DOHH2 (cell line): Measurements from ENCODE around the gene FZD7.

Experiments
- H3F3A ChIP-seq: fragments of 200-600 bp; sonication (generic), shearing (Covaris generic); 2 replicates; pipeline ENCODE4 v1.6.0; 2016; ENCODE audit warnings: antibody characterized with exemption, mild to moderate bottlenecking; ENCODE audit not compliant: control insufficient read depth, insufficient read depth
- H3K27ac ChIP-seq: fragments of 200-600 bp; sonication (generic); 2 replicates; pipeline ENCODE4 v1.5.1; 2014; ENCODE audit warnings: low read depth, mild to moderate bottlenecking, low read length, moderate library complexity
- H3K27me3 ChIP-seq: fragments of 200-600 bp; sonication (generic); 2 replicates; pipeline ENCODE4 v1.6.1; 2014; ENCODE audit warnings: mild to moderate bottlenecking, low read length, mixed read lengths; ENCODE audit not compliant: control insufficient read depth
- H3K36me3 ChIP-seq: fragments of 200-600 bp; sonication (generic); 2 replicates; pipeline ENCODE4 v1.6.1; 2014; ENCODE audit warnings: mild to moderate bottlenecking, low read length, moderate library complexity, mixed read lengths; ENCODE audit not compliant: control insufficient read depth
- H3K4me1 ChIP-seq: fragments of 200-600 bp; sonication (generic); 2 replicates; pipeline ENCODE4 v1.6.1; 2014; ENCODE audit warnings: mild to moderate bottlenecking, low read length, mixed read lengths; ENCODE audit not compliant: control insufficient read depth
- H3K4me2 ChIP-seq: fragments of 200-600 bp; sonication (generic); 2 replicates; pipeline ENCODE4 v1.6.0; 2014; ENCODE audit warnings: mild to moderate bottlenecking, low read length, moderate library complexity
- H3K4me3 ChIP-seq: fragments of 200-600 bp; sonication (generic); 2 replicates; pipeline ENCODE4 v1.5.1; 2014; ENCODE audit warnings: mild to moderate bottlenecking, low read length, mixed read lengths
- H3K79me2 ChIP-seq: fragments of 200-600 bp; sonication (generic); 2 replicates; pipeline ENCODE4 v1.6.1; 2014; ENCODE audit warnings: mild to moderate bottlenecking, low read length, mixed read lengths; ENCODE audit not compliant: control insufficient read depth
- H3K9me2 ChIP-seq: fragments of 200-600 bp; sonication (generic); replicated peaks from 2 replicates; pipeline ENCODE4 v1.6.1; 2014; ENCODE audit warnings: mild to moderate bottlenecking, low read length, mixed read lengths; ENCODE audit not compliant: control insufficient read depth
- H3K9me3 ChIP-seq: fragments of 200-600 bp; sonication (generic); 2 replicates; pipeline ENCODE4 v1.6.1; 2014; ENCODE audit warnings: antibody characterized with exemption, low read length, mixed read lengths; ENCODE audit not compliant: control insufficient read depth, insufficient read depth
- H4K20me1 ChIP-seq: fragments of 200-600 bp; sonication (generic); 2 replicates; pipeline ENCODE4 v1.6.0; 2014; ENCODE audit warnings: low read depth, mild to moderate bottlenecking, antibody characterized with exemption, low read length, moderate library complexity; ENCODE audit not compliant: control insufficient read depth, insufficient read depth
- CTCF ChIP-seq: fragments of 200-600 bp; sonication (generic); IDR thresholded peaks from one replicate; pipeline ENCODE4 v1.5.1; 2014; ENCODE audit warnings: antibody characterized with exemption, mild to moderate bottlenecking, low read depth, low read length; ENCODE audit not compliant: poor library complexity, severe bottlenecking
- EZH2phosphoT487 ChIP-seq: fragments of 200-600 bp; sonication (generic); IDR thresholded peaks from 2 replicates; pipeline ENCODE4 v1.6.1; 2017; ENCODE audit warnings: borderline replicate concordance, mild to moderate bottlenecking, antibody characterized with exemption, low read length, moderate library complexity, mixed read lengths

FZD7 gene

GRCh38 chr2:201996006-201996405 lies 37.6 kb upstream of the FZD7 start:
- H3K4me3 ChIP-seq, result no peak overlapping the region
- H3K27ac ChIP-seq, result no peak overlapping the region
- no peaks in the 10 kb centered on the region for H3K4me1 ChIP-seq
- no peak for TF ChIP-seq EZH2phosphoT487
- TF ChIP-seq CTCF, result no peak
- peaks cover 2% of the 10 kb centered on the region; the same call in 1 of the 2 replicates for H3K27me3 ChIP-seq
- no peak overlapping the region for H3K4me2 ChIP-seq
- H3K36me3 ChIP-seq, result no peaks in the 10 kb centered on the region
- H3K9me3 ChIP-seq, result no peaks in the 10 kb centered on the region
- no peaks in the 10 kb centered on the region for H4K20me1 ChIP-seq
- H3F3A ChIP-seq, result no peaks in the 10 kb centered on the region
- H3K79me2 ChIP-seq, result no peaks in the 10 kb centered on the region
- H3K9me2 ChIP-seq, result no peaks in the 10 kb centered on the region

- Histone ChIP-seq H3K27ac (no peak overlapping the region), H3K4me1 (no peaks in the 10 kb centered on the region)
These were observed 36.9 kb upstream of the FZD7 start for GRCh38 chr2:201996679-201997314.

GRCh38 chr2:201999279-201999678 lies 34.4 kb upstream of the FZD7 start:
- Histone ChIP-seq H3K4me2 (no peak overlapping the region), H3F3A (no peaks in the 10 kb centered on the region), H3K4me3 (no peak overlapping the region), H3K9me2 (no peaks in the 10 kb centered on the region), H3K9me3 (no peaks in the 10 kb centered on the region), H3K4me1 (no peaks in the 10 kb centered on the region), H3K36me3 (no peaks in the 10 kb centered on the region), H3K27ac (no peak overlapping the region), H3K79me2 (no peaks in the 10 kb centered on the region), H3K27me3 (peaks cover 2% of the 10 kb centered on the region; the same call in 1 of the 2 replicates), H4K20me1 (no peaks in the 10 kb centered on the region)
- no peak for TF ChIP-seq EZH2phosphoT487
- TF ChIP-seq CTCF, result no peak

More at GRCh38 chr2:201996679-201997314, 36.9 kb upstream of the FZD7 start:
- no peaks in the 10 kb centered on the region for H4K20me1 ChIP-seq
- no peak for TF ChIP-seq CTCF
- TF ChIP-seq EZH2phosphoT487, result no peak
- H3K4me2 ChIP-seq, result no peak overlapping the region
- no peaks in the 10 kb centered on the region for H3K79me2 ChIP-seq
- no peaks in the 10 kb centered on the region for H3F3A ChIP-seq
- H3K36me3 ChIP-seq, result no peaks in the 10 kb centered on the region
- H3K9me2 ChIP-seq, result no peaks in the 10 kb centered on the region
- no peaks in the 10 kb centered on the region for H3K9me3 ChIP-seq
- H3K4me3 ChIP-seq, result no peak overlapping the region
- peaks cover 2% of the 10 kb centered on the region; the same call in 1 of the 2 replicates for H3K27me3 ChIP-seq
